Mesenteric fat pad (tissue), 1 donor: ENCODE data around the gene NDUFAF2. TPM values are rescaled to one million over a fixed set of nuclear protein-coding genes. Genes with fewer than 3 reads are reported as not detected.

Source experiments
- DNase-seq: peaks from one replicate; pipeline ENCODE4 v3.0.0-alpha.2; 2020; ENCODE audit warnings: low spot score
- total RNA-seq: library from RNA; stranded (reverse); fragmentation: NEBNext Ultra II Directional; extraction: Animal tissue kit (Norgen Biotek cat#: 25700); gene quantifications from one replicate; pipeline ENCODE4 v1.2.1, GENCODE V29; 2021
- donor health status: DM: yes; HTN: yes; CAD: no.

NDUFAF2 gene
- total RNA-seq, 1 donor from 2014 or later: 36.2 TPM

DNA sequence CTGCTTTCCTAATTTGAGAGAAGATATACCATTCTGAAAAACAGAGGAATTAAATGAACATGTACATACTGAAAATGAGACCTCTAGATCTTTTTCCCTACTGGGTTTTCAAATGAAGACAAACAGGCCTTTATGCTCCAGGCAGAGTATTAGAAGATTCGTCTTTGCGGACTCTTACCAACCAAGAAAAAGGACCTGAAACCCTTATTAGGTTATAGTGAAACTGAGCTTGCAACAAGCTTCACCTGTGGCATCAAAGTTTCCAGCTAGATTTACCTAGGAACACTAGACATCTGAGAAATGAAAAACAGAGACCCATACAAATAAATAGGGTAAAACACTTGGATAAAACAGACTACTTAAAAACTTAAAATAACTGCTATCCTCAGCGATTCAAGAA is 171.0 kb downstream of the NDUFAF2 start:
- DNase-seq: no peak

DNA sequence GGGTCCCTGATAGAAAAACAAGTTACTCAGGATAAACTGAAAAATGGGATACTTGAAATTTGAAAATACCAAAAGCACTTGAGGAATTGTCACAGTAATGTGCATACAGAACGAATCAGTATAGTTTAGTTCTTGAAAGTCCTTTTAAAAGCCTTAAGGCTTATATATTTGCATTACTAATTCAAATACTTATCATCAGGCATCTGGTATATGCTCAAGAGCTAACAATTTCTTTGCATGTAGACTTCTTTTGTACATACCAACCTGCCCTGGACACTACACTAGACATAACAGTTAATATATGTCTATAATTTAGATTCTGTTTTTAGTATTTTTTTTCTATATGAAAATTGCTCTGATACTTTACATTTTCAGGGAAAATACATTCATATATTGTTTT is 174.1 kb downstream of the NDUFAF2 start:
- no peak for DNase-seq

DNA sequence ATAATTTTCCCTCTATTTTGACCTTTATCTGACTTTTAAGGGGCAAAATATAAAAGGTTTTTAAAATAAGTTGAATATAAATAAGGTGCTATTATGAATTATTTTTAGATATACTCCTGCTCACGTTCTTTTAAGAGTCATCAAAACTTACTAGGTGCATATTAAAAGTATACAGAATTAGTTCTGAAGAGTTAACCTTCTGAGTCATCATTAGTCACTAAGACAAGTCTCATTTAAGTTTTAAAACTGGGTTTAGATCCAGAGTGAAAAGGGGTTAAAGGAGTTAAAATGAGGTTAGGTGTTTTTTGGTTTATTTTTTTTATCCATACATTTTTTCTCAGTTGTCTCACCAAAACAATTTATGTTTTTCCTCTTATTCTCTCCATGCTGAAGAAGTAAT is 175.5 kb downstream of the NDUFAF2 start:
- DNase-seq: no peak

DNA sequence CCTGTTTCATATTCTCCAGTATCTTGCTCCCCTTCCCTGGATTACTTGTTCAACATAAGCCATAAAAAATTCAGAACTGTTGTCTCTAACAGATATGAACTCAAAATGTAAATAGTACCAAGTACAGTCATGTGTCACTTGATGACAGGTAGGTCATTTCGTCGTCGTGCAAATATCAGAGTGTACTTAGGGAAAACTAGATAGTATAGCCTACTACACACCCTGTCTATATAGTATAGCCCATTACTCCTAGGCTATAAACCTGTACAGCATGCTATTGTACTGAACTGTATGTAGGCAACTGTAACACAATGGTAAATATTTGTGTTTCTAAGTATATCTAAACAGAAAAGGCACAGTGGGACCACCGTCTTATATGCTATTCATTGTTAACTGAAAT is 178.1 kb downstream of the NDUFAF2 start:
- DNase-seq: no peak

DNA sequence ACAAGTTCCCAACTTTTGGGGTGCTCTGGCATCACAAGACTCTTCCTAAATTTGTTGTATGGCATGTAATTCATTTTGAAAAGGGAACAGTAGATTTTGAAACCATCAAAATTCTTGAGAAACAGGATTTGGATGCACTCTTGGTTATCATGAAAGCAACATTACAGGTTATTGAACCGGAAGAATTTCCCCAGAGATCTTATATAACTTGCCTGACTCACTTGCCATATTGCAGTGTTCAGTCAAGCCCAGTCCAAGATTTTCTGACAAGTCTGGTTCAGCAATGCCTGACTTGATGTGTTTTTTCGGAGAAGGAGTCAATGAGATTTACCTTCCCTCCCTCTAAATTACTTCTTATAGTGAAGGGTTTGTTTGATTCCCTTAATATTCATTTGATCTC is 185.3 kb downstream of the NDUFAF2 start:
- no peak for DNase-seq

DNA sequence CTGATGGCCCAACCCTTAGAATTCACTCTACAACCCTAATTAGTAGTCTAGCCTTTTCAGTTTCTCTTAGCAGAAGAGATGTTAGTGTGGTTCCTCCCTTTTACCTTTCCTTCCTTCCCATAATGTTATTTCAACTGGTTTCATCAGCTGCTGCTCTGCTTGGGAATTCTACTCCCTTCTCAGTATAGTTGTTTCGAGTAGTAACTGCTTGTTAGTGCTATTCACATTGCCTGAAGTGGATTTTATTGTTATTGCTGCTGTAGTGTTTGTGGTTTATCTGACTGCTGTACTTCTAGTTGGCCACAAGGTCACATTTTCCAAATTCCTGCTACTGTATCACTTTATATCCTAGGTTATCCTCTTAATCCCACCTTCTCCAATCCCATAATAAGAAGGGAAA is 187.6 kb downstream of the NDUFAF2 start:
- no peak for DNase-seq

DNA sequence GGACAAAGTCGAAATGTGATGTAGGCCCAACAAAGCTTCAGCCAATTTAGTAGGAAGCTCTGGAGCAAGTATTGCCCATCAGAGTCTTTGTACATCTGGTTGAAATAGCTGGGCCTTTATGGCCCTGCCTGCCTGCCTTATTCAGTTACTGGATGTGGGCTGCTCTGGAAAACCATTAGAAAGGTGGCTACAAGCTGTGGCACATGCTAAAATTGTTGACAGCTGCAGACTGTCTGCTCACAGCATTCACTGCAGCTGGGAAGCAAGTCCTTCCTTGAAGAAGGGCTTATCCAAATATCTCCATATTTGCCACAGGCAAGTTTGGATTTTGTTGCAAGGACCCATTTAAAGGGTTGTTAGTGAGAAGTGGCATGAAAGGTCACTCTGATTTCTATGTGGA is 192.8 kb downstream of the NDUFAF2 start:
- DNase-seq: no peak

DNA sequence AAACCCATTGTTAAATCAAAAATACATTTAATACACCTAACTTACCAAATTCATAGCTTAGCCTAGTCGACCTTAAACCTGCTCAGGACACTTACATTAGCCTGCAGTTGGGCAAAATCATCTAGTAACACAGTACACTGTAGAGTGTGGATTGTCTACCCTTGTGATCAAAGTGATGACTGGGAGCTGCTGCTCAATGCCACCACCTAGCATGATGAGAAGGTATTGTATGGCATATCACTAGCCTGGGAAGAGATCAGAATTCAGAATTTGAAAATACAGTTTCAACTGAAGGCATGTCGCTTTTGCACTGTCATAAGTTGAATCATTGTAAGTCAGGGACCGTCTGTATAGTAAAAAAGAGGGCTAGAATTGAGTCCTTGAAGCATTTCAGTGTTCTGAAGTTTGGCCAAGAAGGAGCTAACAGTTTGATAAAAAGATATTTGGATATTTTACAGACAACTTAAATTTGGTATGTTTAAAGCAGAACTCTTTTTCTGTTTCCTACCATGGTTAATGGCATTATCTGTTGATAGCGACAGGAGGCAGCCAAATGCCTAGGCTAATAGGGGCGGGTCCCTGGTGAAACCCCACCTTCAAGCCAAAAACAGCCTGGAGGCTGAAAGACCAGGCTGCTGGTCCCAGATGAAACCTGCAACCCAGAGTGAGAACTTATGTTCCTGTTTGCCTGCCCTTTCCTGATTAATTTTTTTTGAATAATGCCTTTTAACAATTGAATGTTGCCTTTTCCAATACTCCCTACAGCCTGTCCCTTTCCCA is 194.3 kb downstream of the NDUFAF2 start:
- no peak for DNase-seq

DNA sequence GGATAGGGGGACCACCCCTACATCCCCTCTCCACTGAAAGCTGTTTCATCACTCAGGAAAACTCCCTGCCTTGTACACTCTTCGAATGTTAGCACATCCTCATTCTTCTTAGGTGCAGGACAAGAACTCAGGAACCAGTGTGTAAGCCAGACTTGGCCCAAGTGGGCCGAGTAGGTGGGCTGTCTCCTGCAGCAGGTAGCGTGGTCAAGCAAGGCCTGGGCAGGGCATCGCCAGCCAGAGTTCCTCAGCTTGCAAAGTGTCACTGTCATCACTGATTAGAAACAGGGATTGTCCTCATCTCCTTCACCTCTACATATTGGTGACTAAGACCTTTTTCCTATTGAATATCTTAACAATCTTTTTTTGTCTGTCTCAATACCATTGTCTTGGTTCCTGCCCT is 194.9 kb downstream of the NDUFAF2 start:
- DNase-seq: no peak

DNA sequence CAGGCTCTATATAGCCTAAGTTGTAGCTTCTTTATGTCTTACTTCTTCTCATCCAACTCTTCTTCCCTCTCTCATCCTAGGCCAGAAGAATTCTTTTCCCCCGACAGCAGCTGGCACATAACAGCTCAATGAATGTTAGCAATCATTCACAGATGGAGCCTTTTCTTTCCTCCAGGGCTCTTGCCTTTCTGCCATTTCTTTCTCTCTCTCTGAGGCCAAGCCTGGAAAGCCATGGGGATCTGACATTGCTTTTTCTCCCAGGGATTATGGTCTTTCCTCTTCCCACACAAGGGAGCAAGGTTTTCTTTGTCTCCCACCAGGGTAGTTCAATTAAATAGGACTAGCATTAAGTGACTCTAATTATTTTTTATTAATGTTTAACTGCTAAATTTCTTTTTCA is 196.8 kb downstream of the NDUFAF2 start:
- no peak for DNase-seq

DNA sequence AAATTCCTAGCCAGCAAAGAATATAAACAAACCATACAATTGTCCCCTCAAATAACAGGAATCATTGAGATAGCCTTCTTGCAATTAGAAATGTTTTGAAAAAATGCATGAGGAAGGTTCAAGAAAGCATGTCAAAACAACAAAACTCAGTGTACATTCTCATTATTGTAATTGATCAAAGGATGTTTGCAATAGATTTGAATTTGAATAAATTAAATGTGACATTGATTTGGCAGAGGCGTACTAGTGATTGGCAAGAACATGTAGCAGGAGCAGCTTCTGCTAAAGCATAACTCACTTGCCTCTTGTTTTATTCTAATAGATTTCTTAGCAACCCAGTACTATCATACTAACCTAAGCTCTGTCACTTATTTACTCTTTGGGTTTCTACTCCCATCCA is 197.4 kb downstream of the NDUFAF2 start:
- no peak for DNase-seq

DNA sequence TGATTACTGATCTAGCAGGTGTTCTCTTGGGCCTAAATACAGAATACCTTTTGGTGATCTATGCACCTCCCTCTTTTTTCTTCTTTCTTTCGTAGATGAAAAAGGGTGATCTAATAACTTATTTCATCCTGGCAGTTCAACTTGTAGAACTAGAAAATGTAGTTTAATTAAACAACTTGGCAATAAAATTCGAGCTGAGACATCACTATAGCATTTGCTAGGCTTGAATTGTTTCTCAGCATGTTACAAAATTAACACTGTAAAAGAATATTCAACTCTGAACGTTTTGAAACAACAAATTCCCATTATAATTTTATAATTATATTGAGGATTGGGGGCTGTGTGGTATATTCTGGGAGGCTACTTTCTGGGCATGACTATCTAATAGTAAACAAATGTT is 197.8 kb downstream of the NDUFAF2 start:
- DNase-seq: no peak

DNA sequence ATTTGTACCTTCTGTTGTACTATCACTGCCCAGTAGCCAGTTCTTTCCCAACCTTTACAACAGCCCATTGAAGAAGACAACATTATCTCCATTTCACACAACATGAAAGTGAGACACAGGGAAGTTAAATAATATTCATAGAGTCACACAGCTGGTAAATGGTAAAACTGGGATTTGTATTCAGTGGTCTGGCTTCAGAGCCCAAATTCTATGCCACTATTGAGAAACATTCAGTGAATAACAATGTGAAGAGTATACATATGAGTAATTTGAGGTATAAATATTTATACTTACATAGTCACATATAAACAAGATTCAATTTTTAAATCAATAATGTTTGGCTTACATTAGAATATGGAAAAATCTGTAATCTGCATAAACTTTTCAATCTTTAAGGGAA is 203.5 kb downstream of the NDUFAF2 start:
- no peak for DNase-seq

DNA sequence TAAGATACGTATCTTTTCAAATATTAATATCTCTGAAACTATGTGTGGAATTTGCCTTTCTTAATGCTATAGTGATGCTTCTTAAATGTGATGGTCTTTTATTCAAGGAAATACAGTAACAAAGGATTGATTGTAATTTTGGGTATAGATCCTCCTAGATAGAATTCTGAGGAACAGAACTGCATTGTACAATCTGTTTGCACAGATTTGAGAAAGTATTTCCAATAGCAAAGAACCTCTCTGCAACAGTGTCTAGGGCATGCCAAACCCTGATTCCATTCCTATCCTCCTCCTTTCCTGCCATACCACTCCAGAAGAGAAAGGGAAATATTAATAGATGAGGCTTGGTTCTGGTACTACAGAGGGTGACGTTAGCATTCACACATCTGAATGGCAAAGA is 206.9 kb downstream of the NDUFAF2 start:
- DNase-seq: no peak

DNA sequence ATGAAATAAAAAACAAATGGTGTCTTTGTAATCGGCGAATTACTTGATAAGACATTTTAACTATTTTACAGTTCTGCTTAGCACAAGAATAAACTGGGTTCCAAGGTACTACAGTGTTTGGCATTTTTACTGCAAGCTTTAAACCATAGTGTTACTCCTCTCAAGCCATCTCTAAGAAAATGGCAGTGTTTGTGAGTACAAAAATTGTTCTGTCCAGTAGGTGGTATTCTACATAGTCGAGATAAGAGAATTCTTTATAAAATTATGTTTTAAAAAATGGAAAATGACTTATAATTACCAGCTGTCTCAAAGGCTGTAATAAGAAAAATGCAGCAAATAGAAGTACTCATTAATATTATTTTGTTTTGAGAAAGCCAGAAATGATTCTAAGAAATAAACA is 214.1 kb downstream of the NDUFAF2 start:
- DNase-seq: no peak

DNA sequence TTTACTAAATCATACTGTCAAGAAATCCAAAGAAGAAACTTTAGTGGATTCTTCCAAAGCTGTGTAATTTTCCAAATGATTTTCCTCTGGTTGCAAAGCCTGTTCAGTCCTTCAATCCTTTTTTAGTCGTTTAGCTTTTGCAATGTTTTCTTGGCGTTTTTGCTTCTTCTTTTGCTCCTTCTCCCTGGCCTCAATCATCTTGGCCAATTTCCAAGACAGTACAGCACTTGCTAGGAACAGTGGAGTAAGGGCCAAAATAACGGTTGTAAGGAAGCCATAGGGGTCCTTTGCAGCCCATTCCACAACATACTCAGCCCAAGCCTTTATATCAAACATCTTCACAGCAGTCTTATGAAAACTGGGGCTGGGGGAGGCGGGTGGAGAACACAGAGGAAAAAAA is 214.8 kb downstream of the NDUFAF2 start:
- DNase-seq: no peak

DNA sequence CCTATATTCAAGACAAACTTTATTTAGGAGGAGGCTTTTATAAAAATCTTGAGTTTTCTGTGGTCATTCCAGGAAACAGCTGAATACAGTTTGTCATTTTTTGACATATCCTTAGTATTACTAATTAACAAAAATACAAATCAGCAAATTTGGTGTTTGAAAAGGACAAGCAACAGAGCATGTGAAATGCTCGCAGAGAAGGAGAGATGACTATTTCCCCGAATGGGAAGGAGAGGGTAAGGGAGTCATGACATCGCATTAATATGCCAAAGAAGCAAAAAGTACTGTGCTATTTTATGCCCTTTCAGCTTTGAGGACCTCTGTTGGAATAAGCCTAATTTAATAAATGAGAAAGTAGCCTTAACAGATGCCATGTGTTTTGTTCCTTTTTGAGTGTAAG is 215.5 kb downstream of the NDUFAF2 start:
- DNase-seq: no peak

DNA sequence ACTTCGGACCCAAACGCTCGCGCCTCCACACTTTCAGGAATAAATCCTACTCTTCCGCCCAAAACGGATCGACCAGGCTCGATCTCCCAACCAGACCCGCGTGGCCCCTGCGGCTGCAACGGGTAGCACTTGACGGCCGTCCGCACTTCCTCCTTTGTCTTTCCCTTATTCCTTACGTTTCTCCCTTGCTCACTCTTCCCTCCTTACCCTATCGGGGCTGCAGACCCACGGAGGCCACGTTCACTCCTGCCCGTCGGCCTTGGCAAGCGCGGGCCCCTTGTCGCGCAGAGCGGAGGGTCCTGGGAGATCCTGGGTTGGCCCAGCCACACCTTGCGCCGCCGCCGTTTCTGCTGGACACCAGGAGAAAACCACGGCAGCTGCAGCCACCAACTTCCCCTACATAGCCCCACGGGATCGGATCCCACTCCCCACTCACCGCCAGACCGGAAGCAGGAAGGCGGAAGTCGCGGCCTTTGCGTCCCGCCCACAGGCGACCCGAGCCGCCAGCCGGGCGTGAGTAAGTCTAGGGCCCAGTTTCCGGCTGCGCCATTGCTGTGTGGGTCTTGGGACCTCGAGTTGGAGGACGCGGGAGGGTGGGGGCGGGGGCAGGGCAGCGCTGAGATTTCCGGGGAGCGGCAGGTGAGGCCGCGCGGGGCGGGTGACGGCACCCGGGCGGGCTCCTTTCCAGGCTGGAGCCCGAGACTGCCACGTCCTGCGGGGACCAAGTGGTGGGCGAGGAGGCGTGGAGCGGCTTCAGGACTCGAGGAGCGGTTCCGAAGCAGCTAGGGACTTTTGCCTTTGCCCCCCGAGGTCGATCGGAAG is 217.2 kb downstream of the NDUFAF2 start, which contains the start of gene SMIM15:
TSS of gene SMIM15 (minus strand) at position 459 of the 822 bp plus-strand sequence. CDS start 2,297 bp downstream, outside the sequence.
- peak; percentile 98 for DNase-seq

DNA sequence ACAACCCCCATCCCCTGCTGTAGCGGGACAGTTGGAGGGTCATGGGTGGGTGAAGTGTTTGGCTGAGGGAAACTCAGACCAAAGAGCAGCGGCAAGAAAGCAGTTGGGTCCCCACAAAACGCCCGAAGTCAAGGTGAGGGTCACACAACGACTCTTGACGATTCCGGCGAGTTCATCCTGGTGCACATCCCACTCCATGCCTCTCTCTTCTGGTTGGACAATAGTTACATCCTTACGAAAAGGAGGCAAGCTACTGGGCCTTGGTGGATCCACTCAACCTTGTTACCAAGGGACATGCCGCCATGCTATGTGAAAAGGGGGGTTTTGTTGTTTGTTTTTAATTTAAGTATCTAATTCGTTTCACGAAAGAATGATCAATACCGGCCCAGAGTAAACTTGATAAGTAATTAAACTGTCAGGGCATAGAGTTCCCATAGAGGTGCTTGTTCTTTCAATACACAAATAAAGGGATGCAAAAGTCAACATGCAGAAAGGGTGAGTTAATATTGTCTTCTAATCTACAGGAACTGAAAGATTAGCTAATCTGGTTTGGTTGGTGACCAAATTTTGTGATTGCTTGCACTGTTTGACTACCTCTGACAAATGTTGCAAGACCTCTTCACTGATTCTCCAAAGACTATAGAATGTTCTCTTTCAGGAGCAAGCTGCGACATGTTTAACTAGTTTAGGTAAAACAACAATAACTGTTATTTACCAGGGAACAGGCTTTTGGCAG is 218.0 kb downstream of the NDUFAF2 start:
- DNase-seq: no peak

DNA sequence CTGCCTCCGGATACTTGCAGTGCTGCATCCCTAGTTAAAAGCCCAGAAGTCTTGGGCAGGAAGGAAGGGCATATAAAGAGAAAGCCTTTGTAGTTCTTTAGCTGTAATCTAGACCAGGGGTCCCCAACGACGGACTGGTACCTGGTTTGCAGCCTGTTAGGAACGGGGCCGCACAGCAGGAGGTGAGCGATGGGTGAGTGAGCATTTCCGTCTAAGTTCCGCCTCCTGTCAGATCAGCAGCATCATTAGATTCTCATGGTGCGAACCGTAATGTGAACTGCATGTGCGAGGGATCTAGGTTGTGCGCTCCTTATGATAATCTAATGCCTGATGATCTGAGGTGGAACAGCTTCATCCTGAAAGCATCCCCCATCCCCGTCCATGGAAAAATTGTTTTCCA is 218.9 kb downstream of the NDUFAF2 start:
- no peak for DNase-seq

DNA sequence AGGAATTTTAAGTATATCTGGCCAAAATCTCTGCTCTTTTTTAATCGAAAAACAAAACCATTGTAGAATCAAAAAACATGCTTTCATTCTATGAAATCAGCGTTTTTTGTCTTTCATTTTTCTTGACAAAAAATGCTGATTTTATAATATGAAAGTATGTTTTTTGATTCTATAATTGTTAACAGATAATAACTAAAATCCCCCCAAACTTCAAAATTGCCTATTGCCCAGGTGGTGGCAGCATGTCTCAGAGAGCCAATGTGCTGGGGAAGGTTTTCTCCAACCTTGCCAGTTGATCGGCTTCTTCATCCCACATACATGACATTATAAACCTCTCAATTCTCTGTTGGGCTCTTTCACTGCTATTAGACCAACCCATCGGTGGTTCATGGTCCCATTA is 222.4 kb downstream of the NDUFAF2 start:
- DNase-seq: no peak

DNA sequence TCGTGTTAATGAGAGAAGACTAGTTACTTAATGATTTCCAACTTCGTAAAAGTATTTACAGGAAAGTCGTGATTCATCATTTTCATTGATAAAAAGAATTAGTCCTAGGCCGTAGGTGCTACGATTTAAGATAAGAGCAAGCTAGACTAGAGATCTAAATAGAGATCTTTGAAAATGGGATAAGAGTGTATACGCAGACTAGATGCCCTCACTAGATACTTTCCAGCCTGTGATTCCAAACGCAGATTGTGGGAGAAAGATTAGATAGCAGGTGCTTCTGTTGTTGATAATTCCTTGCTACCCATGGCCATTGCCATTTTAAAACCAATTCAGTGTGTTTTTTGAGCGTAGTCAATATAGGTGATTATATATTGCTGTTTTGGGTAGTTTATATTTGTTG is 223.9 kb downstream of the NDUFAF2 start:
- no peak for DNase-seq
